GM19468 (cell line): ENCODE data around the gene NVL.
"Not testable (repeated sequence)": the region's sequence is repeated elsewhere in the genome, so short reads cannot be mapped to it uniquely, and the experiment has no call there.

Source experiments
- ATAC-seq: cut with Tn5 transposase; IDR thresholded peaks from one replicate; pipeline ENCODE4 v1.9.1; 2021; ENCODE audit warnings: mild to moderate bottlenecking, moderate library complexity, moderate number of reproducible peaks; ENCODE audit not compliant: unreplicated experiment; ENCODE audit errors: extremely low read depth

NVL gene

DNA sequence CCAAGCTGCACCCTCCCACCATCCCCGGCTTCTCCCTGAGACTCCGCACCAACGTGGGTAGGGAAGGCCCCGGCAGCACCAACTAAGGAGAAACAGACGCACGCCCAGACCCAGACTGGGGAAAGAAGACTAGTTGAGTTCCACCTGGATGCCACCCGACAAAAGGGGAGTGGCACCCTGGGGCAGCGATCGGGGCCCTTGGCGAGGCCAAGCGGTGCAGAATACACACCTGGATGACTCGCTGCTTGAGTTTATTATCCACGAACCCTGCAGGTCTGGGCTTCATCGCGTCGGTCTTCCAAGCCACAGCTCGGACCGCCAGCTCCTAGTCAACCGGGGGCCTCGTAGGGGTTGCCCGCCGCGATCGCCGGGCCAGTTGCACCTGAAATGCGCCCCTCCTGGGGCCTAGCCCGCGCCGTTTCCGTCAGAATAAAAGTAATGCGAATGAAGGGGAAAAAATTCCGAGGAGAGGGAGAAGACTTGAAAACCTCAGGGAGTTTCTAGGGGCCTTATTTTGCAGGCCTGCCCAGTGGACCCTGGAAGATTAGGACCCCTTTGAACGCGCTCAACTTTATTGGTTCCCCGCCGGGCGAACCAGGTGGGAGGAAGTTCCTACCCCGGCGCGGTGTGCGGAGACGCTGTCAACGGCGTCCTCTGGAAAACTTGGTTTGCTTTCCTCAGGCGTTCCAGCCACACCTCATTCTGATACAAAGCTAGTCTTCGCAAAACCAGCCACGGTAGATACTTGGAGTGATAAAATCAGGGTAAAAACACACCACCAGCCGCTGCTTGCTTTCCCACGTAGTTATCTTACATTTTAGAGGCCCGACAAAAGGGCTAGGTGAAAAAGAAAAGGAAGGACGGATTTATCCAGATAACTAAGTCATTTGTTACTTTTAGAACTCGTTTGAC lies at the start of gene NVL:
TSS of gene NVL (minus strand) at position 331 of the 912 bp plus-strand sequence. CDS start at position 286, 45 bp downstream.
- ATAC-seq: peak; percentile 79

DNA sequence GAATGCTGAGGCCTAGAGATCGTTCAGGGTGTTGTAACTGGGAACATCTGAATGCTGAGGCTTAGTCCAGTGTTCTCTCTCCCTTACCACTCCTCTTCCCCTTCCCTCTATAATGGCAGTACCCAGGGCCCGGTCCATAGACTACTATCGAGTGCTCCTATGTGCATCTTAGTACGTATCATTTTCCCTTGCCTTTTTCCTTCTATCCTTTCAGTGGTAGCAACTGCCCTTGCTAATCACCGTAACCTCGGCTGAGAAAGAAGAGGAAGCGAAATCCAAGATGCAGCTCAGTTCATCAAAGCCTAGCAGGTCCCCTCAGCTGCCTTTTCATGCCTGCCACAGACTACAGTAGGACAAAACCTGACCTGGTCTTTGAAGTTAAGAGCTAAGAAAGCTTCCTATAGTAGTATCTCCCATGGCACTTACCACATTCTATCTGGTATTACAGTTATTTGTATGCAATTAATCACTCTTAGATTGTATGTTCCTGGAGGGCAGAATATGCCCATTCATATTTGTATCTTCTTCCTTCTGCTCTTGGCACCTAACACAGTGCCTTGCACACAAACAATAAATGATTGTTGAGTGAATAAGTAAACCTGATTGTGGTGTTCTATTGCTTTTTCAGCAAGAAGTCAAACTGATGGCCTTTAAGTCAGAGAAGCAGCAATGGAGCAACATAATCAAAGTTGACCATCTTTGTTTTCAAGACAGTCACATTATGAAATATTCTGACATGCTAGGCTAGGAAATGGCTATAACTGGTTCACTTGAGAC lies 49.1 kb upstream of the NVL start:
- ATAC-seq: no peak

DNA sequence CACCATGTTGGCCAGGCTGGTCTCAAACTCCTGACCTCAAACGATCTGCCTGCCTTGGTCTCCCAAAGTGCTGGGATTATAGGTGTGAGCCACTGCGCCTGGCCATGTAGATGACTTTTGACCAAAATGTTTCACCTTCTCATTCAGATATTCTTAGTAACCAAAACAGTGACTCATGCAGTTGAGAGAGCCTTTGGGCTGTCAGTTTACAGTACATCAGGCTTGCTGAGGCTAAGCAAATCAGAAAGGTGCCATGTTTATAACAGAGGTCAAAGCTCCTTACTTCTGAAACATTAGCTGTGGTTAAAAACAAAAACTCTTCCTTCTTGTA lies 47.7 kb upstream of the NVL start:
- no peak for ATAC-seq

DNA sequence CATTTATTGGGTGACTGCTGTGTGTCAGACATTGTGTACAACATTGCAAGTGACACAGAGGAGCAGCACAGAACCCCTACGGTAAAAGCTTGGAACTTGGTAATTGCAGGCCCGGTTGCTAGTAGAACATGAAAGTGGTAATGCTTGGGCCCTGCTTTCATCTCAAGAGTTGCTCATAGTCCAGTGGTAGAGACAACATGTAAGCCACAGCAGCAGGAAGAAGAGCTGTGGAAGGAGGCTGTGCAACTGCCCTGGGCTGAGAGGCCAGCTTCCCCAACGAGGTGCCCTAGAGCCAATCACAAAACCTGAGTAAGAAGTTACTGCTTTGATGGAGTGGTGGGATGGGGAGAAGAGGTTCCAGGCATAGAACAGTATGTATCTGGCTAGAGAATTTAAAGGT lies 45.1 kb upstream of the NVL start:
- ATAC-seq: no peak

DNA sequence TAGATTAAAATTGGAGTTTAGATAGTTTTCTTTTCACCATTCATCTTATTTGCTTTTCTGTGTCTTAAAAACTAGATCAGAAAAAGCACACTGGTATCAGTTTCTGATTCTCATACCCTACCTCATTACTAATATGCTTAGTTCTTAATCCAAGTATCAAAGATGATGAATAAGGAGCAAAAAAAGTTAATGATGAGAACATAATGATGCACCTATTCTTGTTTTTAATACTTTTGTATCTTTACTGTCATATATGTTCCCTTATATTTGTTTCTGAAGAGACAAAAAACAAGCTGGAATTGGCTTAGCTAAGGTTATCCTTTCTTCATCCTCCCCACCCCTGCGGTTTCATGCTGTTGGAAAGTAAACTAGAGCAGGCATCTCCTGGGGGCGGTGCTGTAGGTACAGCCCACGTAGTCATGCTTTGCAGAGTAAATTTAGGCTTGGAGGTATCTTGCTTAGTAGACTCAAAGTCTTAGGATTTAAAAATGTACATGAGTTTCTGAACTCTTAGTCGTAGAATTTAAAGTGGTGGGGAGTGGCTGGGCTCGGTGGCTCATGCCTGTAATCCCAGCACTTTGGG lies 43.1 kb upstream of the NVL start:
- ATAC-seq: no peak

GRCh38 chr1:224368409-224368808 lies 38.4 kb upstream of the NVL start:
- no peak for ATAC-seq

GRCh38 chr1:224359207-224359606 lies 29.2 kb upstream of the NVL start:
- ATAC-seq: no peak

GRCh38 chr1:224358237-224358636 lies 28.3 kb upstream of the NVL start:
- no peak for ATAC-seq

DNA sequence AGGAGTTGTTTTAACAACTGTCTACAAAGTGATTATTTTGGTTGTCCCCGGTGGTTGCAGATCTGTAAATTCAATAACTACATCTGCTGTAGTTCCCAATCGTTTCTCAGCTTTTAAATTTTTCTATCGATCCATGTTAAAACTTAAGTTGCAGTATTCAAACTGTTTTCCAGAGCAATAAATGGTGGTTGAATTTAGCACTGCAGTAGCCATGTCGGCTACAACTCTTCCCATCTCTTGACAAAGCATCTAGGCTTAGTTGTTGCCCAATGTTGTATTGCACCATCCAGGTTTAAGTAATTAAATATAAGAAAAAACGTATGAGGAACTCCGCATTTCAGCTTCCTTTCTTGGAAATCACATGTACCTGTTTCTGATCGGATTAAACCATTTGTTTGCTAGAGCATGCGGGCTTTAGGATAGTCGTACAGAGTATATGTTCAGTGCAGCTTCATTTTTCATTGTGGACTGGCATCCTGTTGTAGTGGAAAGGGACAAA lies 27.7 kb upstream of the NVL start:
- no peak for ATAC-seq

DNA sequence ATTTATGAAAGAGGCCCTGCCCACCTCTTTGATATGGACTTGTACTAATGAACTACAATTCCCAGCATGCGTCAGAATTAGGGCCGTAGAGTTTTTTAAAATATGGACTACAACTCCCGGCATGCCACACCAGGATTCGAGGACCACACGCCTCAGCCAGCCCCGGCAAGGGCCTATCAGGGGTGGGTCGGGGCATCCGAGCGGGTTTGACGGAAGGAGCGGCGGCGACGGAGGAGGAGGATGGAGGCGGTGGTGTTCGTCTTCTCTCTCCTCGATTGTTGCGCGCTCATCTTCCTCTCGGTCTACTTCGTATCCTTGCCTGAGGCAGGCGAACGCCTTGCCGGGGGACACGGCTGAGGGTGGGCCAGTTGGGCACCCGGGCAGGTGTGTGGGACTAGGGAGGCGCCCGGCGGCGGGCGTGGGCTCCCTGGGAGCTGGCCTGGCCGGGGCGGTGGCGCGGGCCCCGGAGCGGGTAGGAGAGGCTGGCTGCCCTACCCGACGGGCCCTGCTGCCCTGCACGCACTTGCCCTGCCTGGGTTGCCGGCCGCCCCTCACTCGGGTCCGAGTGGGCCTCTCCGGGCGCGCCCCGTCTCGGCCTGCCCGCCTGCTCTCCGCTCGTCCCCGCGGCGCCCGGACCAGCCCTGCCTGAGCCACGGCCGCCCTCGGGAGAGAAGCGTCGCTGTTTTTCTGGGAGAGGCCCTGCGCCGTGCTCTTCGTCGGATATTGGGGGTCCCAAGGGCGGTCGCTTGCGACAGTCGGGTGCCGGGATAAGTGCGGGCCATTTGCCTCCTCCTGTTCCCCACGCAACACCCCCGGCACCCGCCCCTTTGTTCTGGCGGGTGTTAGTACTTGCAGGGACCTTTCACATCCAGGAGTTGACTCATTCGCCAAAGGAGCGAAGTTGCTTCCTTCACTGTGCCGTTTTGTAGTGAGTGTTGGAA lies 27.0 kb upstream of the NVL start, which contains the start of gene CNIH4:
TSS of gene CNIH4 (plus strand) at position 195 of the 941 bp plus-strand sequence. CDS start at position 241, 46 bp downstream.
- ATAC-seq: peak; percentile 97

DNA sequence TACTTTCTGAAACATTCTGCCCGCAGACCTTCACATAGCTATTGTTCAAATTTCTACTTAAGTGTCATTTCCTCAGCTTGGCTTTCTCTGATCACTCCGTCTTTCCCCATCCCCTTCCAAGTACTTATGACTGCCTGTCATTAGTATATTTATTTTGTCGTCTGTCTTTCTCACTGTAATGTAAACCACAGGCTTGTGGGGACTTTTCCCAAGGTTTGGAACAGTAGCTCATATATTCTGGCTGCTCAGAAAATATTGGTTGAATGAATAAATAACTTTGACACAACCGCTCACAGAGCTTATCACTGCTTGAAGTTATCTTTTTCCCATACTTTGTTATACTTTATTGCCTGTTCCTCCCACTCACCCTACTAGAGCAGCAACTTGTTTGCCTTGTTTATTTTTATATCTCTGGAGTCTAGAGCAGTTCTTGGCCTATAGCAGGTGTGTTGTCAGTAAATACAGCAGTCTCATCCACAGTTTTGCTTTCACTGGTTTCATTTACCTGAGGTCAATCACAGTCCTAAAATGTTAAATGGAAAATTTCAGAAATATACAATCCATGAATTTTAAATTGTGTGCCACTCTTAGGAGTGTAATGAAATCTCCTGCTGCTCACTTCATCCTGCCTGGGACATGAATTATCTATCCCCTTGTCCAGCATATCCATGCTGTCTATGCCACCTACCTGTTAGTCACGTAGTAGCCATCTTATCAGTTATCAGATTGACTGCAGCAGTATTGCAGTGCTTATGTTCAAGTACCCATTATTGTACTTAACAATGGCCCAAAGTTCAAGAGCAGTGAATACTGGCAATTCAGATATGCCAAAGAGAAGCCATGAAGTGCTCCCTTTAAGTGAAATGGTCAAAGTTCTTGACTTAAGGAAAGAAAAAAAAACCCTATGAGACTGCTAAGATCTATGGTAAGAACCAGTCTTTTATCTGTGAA lies 24.3 kb upstream of the NVL start:
- no peak for ATAC-seq

GRCh38 chr1:224352436-224353085 lies 22.6 kb upstream of the NVL start:
- not testable (repeated sequence) for ATAC-seq

DNA sequence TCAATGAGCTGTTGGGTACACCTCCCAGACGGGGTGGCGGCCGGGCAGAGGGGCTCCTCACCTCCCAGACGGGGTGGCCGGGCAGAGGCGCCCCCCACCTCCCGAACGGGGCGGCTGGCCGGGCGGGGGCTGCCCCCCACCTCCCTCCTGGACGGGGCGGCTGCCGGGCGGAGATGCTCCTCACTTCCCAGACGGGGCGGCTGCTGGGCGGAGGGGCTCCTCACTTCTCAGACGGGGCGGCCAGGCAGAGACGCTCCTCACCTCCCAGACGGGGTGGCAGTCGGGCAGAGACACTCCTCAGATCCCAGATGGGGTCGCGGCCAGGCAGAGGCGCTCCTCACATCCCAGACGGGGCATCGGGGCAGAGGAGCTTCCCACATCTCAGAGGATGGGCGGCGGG lies 19.7 kb upstream of the NVL start:
- not testable (repeated sequence) for ATAC-seq

GRCh38 chr1:224348137-224348536 lies 18.2 kb upstream of the NVL start:
- ATAC-seq: no peak

DNA sequence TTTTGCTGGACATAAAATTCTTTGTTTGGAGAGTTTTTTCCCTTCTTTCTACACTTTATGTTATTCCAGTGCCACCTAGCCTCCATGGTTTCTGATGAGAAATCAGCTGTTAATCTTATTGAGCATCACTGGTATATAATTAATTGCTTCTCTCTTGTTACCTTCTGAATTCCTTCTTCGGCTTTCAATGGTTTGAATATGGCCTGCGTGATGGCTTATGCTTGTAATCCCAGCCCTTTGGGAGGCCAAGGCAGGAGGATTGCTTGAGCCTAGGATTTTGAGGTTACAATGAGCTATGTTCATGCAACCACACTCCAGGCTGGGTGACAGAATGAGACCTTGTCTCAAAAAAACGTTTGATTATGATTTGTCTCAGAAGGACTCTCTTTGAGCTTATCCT lies 13.7 kb upstream of the NVL start:
- no peak for ATAC-seq

DNA sequence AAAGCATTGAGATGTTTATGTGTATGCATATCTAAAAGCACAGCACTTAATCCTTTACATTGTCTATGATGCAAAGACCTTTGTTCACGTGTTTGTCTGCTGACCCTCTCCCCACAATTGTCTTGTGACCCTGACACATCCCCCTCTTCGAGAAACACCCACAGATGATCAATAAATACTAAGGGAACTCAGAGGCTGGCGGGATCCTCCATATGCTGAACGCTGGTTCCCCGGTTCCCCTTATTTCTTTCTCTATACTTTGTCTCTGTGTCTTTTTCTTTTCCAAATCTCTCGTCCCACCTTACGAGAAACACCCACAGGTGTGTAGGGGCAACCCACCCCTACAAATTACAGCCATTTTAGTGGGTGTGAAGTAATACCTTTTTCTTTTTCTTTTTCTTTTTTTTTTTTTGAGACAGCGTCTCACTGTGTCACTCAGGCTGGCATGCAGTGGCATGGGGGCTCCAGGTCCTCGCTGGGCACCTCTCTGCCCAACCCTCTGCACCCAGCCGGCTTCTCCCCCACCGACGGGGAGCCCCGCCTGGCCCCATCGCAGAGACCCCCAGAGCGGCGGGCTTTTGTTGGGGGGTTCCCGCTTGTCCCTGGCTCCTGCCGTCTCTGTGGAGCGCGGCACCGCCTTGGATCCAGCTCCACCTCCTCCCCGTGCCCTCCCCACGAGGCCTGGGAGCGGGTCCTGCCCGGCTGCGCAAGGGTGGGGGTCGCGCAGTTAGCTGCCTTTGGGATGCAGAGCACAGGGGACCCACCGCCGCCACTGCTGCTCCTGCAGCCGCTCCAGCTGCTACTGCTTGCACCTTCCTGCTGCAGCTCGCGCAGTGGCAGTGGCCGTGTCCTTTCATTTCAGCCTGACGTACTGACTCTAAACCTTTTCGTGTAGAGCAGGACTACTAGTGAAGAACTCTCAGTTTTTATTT lies 10.7 kb upstream of the NVL start:
- not testable (repeated sequence) for ATAC-seq

DNA sequence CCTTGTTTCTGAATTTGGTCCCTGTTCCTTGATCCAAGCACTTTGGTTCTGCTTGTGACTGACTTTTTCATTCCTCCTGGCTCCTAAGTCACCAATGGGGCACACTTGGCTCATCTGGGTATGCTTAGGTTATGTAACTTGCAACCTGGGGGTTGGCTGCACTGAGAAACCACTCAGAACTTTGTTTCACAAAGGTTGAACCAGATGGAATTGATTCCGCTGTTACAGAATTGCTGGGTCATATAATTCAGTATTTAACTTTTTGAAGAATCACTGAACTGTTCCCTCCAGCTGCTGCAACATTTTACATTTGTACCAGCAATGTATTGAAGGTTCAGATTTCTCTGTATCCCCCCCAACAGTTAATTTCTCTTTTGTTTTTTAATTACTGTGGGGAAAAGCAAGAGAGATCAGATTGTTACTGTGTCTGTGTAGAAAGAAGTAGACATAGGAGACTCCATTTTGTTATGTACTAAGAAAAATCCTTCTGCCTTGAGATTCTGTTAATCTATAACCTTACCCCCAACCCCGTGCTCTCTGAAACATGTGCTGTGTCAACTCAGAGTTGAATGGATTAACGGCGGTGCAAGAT lies 9.6 kb upstream of the NVL start:
- no peak for ATAC-seq
